Lung (tissue), 12 donors: ENCODE measurements around the gene CBLN1. TPM values are rescaled to one million over a fixed set of nuclear protein-coding genes. Genes with fewer than 3 reads are reported as not detected.
A peak's percentile ranks its signal among the peaks of the same experiment; 100 is the strongest.

Experiments
- ATAC-seq: fragments of 200-7000 bp; cut with Tn5 transposase; one replicate; pipeline ENCODE4 v1.9.1; 2020; ENCODE audit warnings: moderate number of reproducible peaks; ENCODE audit not compliant: insufficient read depth, low FRiP score
- DNase-seq, 3 donors: peaks; one replicate each; pipeline ENCODE4 v3.0.0-alpha.2; 2013 to 2017
- H3K27ac ChIP-seq, 2 donors: one replicate each; pipeline ENCODE4 v1.5.1; 2013; ENCODE audit warnings: mild to moderate bottlenecking in 2 of 2, moderate library complexity in 2 of 2, control low read depth in 1 of 2, inconsistent platforms in 1 of 2, low read depth in 1 of 2, low read length in 1 of 2
- H3K27me3 ChIP-seq, 3 donors: one replicate each; pipeline ENCODE4 v1.5.1; 2013; ENCODE audit warnings: low read length in 2 of 3; ENCODE audit not compliant: control insufficient read depth in 3 of 3, insufficient read depth in 3 of 3
- H3K36me3 ChIP-seq, 4 donors: one replicate each; pipeline ENCODE4 v1.5.1; 2013; ENCODE audit warnings: low read length in 4 of 4, mild to moderate bottlenecking in 1 of 4, moderate library complexity in 1 of 4; ENCODE audit not compliant: control insufficient read depth in 4 of 4, insufficient read depth in 4 of 4
- H3K4me1 ChIP-seq, 5 donors: one replicate each; pipeline ENCODE4 v1.5.1; 2013; ENCODE audit warnings: low read length in 5 of 5, mild to moderate bottlenecking in 2 of 5, moderate library complexity in 1 of 5; ENCODE audit not compliant: control insufficient read depth in 5 of 5, insufficient read depth in 5 of 5
- H3K4me3 ChIP-seq: one replicate; pipeline ENCODE4 v1.5.1; 2013; ENCODE audit warnings: mild to moderate bottlenecking, control low read depth, moderate library complexity
- H3K9ac ChIP-seq, 2 donors: one replicate each; pipeline ENCODE4 v1.5.1; 2013; ENCODE audit warnings: low read length in 2 of 2, control low read depth in 1 of 2; ENCODE audit not compliant: insufficient read depth in 1 of 2
- H3K9me3 ChIP-seq, 4 donors: one replicate each; pipeline ENCODE4 v1.5.1; 2013; ENCODE audit warnings: low read length in 3 of 4, mild to moderate bottlenecking in 1 of 4, moderate library complexity in 1 of 4; ENCODE audit not compliant: control insufficient read depth in 4 of 4, insufficient read depth in 3 of 4
- CTCF ChIP-seq: IDR thresholded peaks from 2 replicates; pipeline ENCODE4 v1.5.1; 2012; ENCODE audit warnings: mild to moderate bottlenecking; ENCODE audit errors: control extremely low read depth, extremely low read depth
- WGBS, 2 donors: extraction: QIAGEN DNeasy Blood & Tissue Kit; methylation state at CpG; one replicate each; pipeline ENCODE4 v1.1.7; 2013; 5-methylcytosine and 5-hydroxymethylcytosine counted together
- polyA plus RNA-seq, 2 donors: library from polyadenylated mRNA; stranded (reverse); fragments of 200-250 nt; gene quantifications; one replicate each; pipeline ENCODE4 v1.2.1, GENCODE V29; 2013
- total RNA-seq, 2 donors: library from RNA; depleted of rRNA in 1 of 2; stranded (reverse); fragments of >200 nt in 1 of 2; gene quantifications; one replicate each; pipeline ENCODE4 v1.2.1, GENCODE V29; 2014 to 2021
- donor health status: control.
- donor health status: control.
- donor health status: Bipolar disorder and iron deficiency.
- donor health status: healthy.
- donor health status: DM: yes; HTN: yes; CAD: no.

The CBLN1 gene
- total and polyA plus RNA-seq, 4 donors: 0.40 to 0.43 TPM; not detected in 2

GRCh38 chr16:49282690-49283375 lies 1.2 kb upstream of the CBLN1 start:
- Histone ChIP-seq H3K9ac (no peak overlapping the region), H3K36me3 (no peaks in the 10 kb centered on the region), H3K4me3 (no peak overlapping the region), H3K27me3 (peaks cover 21 to 75% (median 75%) of the 10 kb centered on the region in 3 donors), H3K9me3 (peaks cover 0 to 6% (median 0%) of the 10 kb centered on the region in 4 donors), H3K4me1 (peaks cover 0 to 22% (median 6%) of the 10 kb centered on the region in 5 donors), H3K27ac (no peak overlapping the region)
- no peak for DNase-seq
- TF ChIP-seq CTCF: no peak
- no peak for ATAC-seq
- 2 to 3% methylated on average over 40 to 49 of the region's 49 CpGs for WGBS, 2 donors

- no peak for TF ChIP-seq CTCF
- DNase-seq (peak; percentile 79 to 89 (median 88)), ATAC-seq (peak; percentile 92)
- H3K27me3 ChIP-seq: peaks cover 23 to 79% (median 77%) of the 10 kb centered on the region in 3 donors
- H3K9me3 ChIP-seq: peaks cover 0 to 7% (median 0%) of the 10 kb centered on the region in 4 donors
- no peaks in the 10 kb centered on the region for H3K36me3 ChIP-seq
- peaks cover 0 to 22% (median 6%) of the 10 kb centered on the region in 5 donors for H3K4me1 ChIP-seq
- no peak overlapping the region for H3K9ac ChIP-seq
- H3K4me3 ChIP-seq: peak overlapping the region; percentile 36
- no peak overlapping the region for H3K27ac ChIP-seq
- WGBS, 2 donors: 0 to 2% methylated on average over 43 to 124 of the region's 124 CpGs
Observed at GRCh38 chr16:49281843-49282642, 405 bp upstream of the CBLN1 start.

GRCh38 chr16:49280841-49281371 lies 732 bp downstream of the CBLN1 start:
- no peak for DNase-seq
- Histone ChIP-seq H3K4me1 (peaks cover 0 to 22% (median 6%) of the 10 kb centered on the region in 5 donors), H3K9ac (no peak overlapping the region), H3K9me3 (peaks cover 0 to 9% (median 0%) of the 10 kb centered on the region in 4 donors), H3K27ac (no peak overlapping the region), H3K4me3 (no peak overlapping the region), H3K36me3 (no peaks in the 10 kb centered on the region), H3K27me3 (peaks cover 24 to 84% (median 80%) of the 10 kb centered on the region in 3 donors)
- 4 to 5% methylated on average over 34 to 37 of the region's 37 CpGs for WGBS, 2 donors
- no peak for TF ChIP-seq CTCF
- no peak for ATAC-seq
